T-helper 9 cell (primary cell): Measurements from ENCODE around the gene DNAAF5.

ENCODE experiments used
- DNase-seq: peaks from one replicate; pipeline ENCODE4 v3.0.0-alpha.2; 2020

Gene DNAAF5

GRCh38 chr7:707296-708000 lies 19.1 kb upstream of the DNAAF5 start:
- no peak for DNase-seq

- no peak for DNase-seq
These were observed 16.3 kb upstream of the DNAAF5 start for GRCh38 chr7:710161-710560.

- no peak for DNase-seq
These were observed 15.2 kb upstream of the DNAAF5 start for GRCh38 chr7:711093-711921.

GRCh38 chr7:711922-712380 lies 14.5 kb upstream of the DNAAF5 start:
- DNase-seq, result no peak

- DNase-seq, result no peak
These were observed 13.9 kb upstream of the DNAAF5 start for GRCh38 chr7:712381-713138.

- no peak for DNase-seq
These were observed 13.4 kb upstream of the DNAAF5 start for GRCh38 chr7:713139-713457.

- no peak for DNase-seq
These were observed 12.8 kb upstream of the DNAAF5 start for GRCh38 chr7:713488-714230.

- DNase-seq, result no peak
These were observed 12.2 kb upstream of the DNAAF5 start for GRCh38 chr7:714251-714671.

GRCh38 chr7:716222-716621 lies 10.3 kb upstream of the DNAAF5 start:
- DNase-seq, result no peak

- DNase-seq, result no peak
These were observed 9.9 kb upstream of the DNAAF5 start for GRCh38 chr7:716636-717035.

GRCh38 chr7:721619-722248 lies 4.8 kb upstream of the DNAAF5 start:
- DNase-seq, result no peak

GRCh38 chr7:723541-723940 lies 3.0 kb upstream of the DNAAF5 start:
- DNase-seq, result no peak

GRCh38 chr7:724298-724697 lies 2.2 kb upstream of the DNAAF5 start:
- no peak for DNase-seq

GRCh38 chr7:725223-726005 lies 1.1 kb upstream of the DNAAF5 start:
- no peak for DNase-seq

- DNase-seq, result no peak
These were observed 280 bp downstream of the DNAAF5 start for GRCh38 chr7:726854-727103.

- no peak for DNase-seq
These were observed 756 bp downstream of the DNAAF5 start, which contains the start of gene PRKAR1B for GRCh38 chr7:727104-727805. TSS of gene PRKAR1B (minus strand) at chr7:727281. CDS start at chr7:711505, 15,776 bp downstream.

- DNase-seq, result no peak
These were observed 1.4 kb downstream of the DNAAF5 start for GRCh38 chr7:727806-728460.

GRCh38 chr7:728602-729001 lies 2.1 kb downstream of the DNAAF5 start:
- DNase-seq, result no peak

- no peak for DNase-seq
These were observed 2.9 kb downstream of the DNAAF5 start for GRCh38 chr7:729140-730000.
